ENCODE measurements around the gene SLC25A10. TPM values are rescaled to one million over a fixed set of nuclear protein-coding genes. Genes with fewer than 3 reads are reported as not detected.

SLC25A10 gene
- total RNA-seq, 4 donors from 2014 or later, result 23.3 to 49.3 (median 37.1) TPM

- TF ChIP-seq POLR2A (IDR thresholded peaks at IDR 0.05), result no peak
- no peak for TF ChIP-seq CTCF (IDR thresholded peaks at IDR 0.05)
- peaks cover 0 to 13% (median under 1%) of the 10 kb centered on the region in 3 donors for H3K4me1 ChIP-seq
- H3K27ac ChIP-seq, result no peak overlapping the region
Observed at GRCh38 chr17:81741049-81741593, 29.0 kb downstream of the SLC25A10 start.

GRCh38 chr17:81741594-81742452 lies 29.7 kb downstream of the SLC25A10 start:
- Histone ChIP-seq H3K36me3 (no peaks in the 10 kb centered on the region), H3K27ac (no peak overlapping the region), H3K4me1 (peaks cover 0 to 6% (median 0%) of the 10 kb centered on the region in 3 donors), H3K4me3 (no peak overlapping the region), H3K9me3 (no peaks in the 10 kb centered on the region), H3K27me3 (peaks cover 0 to 24% (median 0%) of the 10 kb centered on the region in 4 donors)
- no peak for DNase-seq
- WGBS, 2 donors, result 56 to 74% methylated on average over 6 of the region's 26 CpGs
- TF ChIP-seq CTCF (IDR thresholded peaks at IDR 0.05) (no peak), POLR2A (IDR thresholded peaks at IDR 0.05) (no peak)
- intact Hi-C loops (cut with DNase I), result no loop called here

More at GRCh38 chr17:81741049-81741593, 29.0 kb downstream of the SLC25A10 start:
- DNase-seq, result no peak
- no peak overlapping the region for H3K4me3 ChIP-seq
- intact Hi-C loops (cut with DNase I), result no loop called here
- H3K27me3 ChIP-seq, result peaks cover 0 to 24% (median 0%) of the 10 kb centered on the region in 4 donors
- H3K36me3 ChIP-seq, result no peaks in the 10 kb centered on the region
- WGBS, 2 donors, result 61 to 80% methylated on average over 2 to 9 of the region's 22 CpGs
- H3K9me3 ChIP-seq, result no peaks in the 10 kb centered on the region

Small RNAs within 50 kb of the gene (small RNA-seq; reads per million reads assigned to genes)
- gene MIR6786, result 0.09 to 0.54 (median 0.18) reads per million in 4 donors

Other genes with a start within 250 kb of the SLC25A10 start
- 1,000 to 10,000 TPM; 3,349 to 6,664 (median 4,433) TPM for gene ACTG1, start 199.5 kb upstream of the SLC25A10 start, total RNA-seq
- gene FSCN2, start 183.9 kb upstream of the SLC25A10 start, total RNA-seq, result 1 to 10 TPM in 3 of 4 donors, not detected in 1; 1.1 to 2.3 (median 1.8) TPM
- gene FAAP100, start 159.9 kb upstream of the SLC25A10 start, total RNA-seq, result 10 to 100 TPM; 17.3 to 32.2 (median 26.1) TPM
- 10 to 100 TPM; 49.0 to 80.9 (median 62.4) TPM for gene NPLOC4, start 75.2 kb upstream of the SLC25A10 start, total RNA-seq
- 1 to 10 TPM in 1 of 4 donors, under 1 TPM in 2, not detected in 1; 0.19 to 2.1 (median 0.72) TPM for gene TSPAN10, start 75.1 kb upstream of the SLC25A10 start, total RNA-seq
- not detected for gene PDE6G, start 55.7 kb upstream of the SLC25A10 start, total RNA-seq
- 10 to 100 TPM; 17.6 to 54.5 (median 37.4) TPM for gene OXLD1, start 45.7 kb upstream of the SLC25A10 start, total RNA-seq
- 10 to 100 TPM; 18.2 to 25.6 (median 21.4) TPM for gene CCDC137, start 45.5 kb upstream of the SLC25A10 start, total RNA-seq
- 10 to 100 TPM; 19.1 to 34.3 (median 27.9) TPM for gene ARL16, start 28.5 kb upstream of the SLC25A10 start, total RNA-seq
- 10 to 100 TPM; 48.2 to 86.8 (median 84.0) TPM for gene HGS, start 28.3 kb upstream of the SLC25A10 start, total RNA-seq
- gene MRPL12, start 8.9 kb upstream of the SLC25A10 start, total RNA-seq, result 100 to 1,000 TPM in 1 of 4 donors, 10 to 100 TPM in 3; 69.6 to 115 (median 79.9) TPM
- gene GCGR, start 91.9 kb downstream of the SLC25A10 start, total RNA-seq, result not detected
- gene MCRIP1, start 121.0 kb downstream of the SLC25A10 start, total RNA-seq, result 10 to 100 TPM in 3 of 4 donors, 1 to 10 TPM in 1; 8.7 to 28.0 (median 13.2) TPM
- not detected for gene PPP1R27, start 122.8 kb downstream of the SLC25A10 start, total RNA-seq
- gene P4HB, start 148.3 kb downstream of the SLC25A10 start, total RNA-seq, result 1,000 to 10,000 TPM in 3 of 4 donors, 100 to 1,000 TPM in 1; 459 to 2,191 (median 1,569) TPM
- 100 to 1,000 TPM; 166 to 239 (median 176) TPM for gene ARHGDIA, start 159.1 kb downstream of the SLC25A10 start, total RNA-seq
- 100 to 1,000 TPM in 2 of 4 donors, 10 to 100 TPM in 2; 75.3 to 133 (median 95.0) TPM for gene ALYREF, start 179.3 kb downstream of the SLC25A10 start, total RNA-seq
- gene ANAPC11, start 179.4 kb downstream of the SLC25A10 start, total RNA-seq, result 100 to 1,000 TPM in 3 of 4 donors, 10 to 100 TPM in 1; 92.9 to 133 (median 104) TPM
- gene NPB, start 190.0 kb downstream of the SLC25A10 start, total RNA-seq, result 1 to 10 TPM in 3 of 4 donors, under 1 TPM in 1; 0.53 to 7.4 (median 1.5) TPM
- 10 to 100 TPM; 18.6 to 38.5 (median 34.6) TPM for gene PCYT2, start 199.1 kb downstream of the SLC25A10 start, total RNA-seq
- 10 to 100 TPM; 52.6 to 81.0 (median 60.7) TPM for gene SIRT7, start 205.9 kb downstream of the SLC25A10 start, total RNA-seq
- 10 to 100 TPM in 3 of 4 donors, 1 to 10 TPM in 1; 10.0 to 26.6 (median 23.5) TPM for gene MAFG, start 215.5 kb downstream of the SLC25A10 start, total RNA-seq
- 10 to 100 TPM; 14.0 to 24.3 (median 17.4) TPM for gene PYCR1, start 225.0 kb downstream of the SLC25A10 start, total RNA-seq
- not detected for gene MYADML2, start 234.9 kb downstream of the SLC25A10 start, total RNA-seq
- gene NOTUM, start 248.9 kb downstream of the SLC25A10 start, total RNA-seq, result under 1 TPM in 3 of 4 donors, not detected in 1; 0.11 to 0.94 (median 0.19) TPM